Measurements from ENCODE around the gene GULP1.
"Not testable (repeated sequence)": the region's sequence is repeated elsewhere in the genome, so short reads cannot be mapped to it uniquely, and the experiment has no call there.

GRCh38 chr2:188284251-188284650 is 7.4 kb upstream of the GULP1 start:
- TF ChIP-seq, protein P1, sequence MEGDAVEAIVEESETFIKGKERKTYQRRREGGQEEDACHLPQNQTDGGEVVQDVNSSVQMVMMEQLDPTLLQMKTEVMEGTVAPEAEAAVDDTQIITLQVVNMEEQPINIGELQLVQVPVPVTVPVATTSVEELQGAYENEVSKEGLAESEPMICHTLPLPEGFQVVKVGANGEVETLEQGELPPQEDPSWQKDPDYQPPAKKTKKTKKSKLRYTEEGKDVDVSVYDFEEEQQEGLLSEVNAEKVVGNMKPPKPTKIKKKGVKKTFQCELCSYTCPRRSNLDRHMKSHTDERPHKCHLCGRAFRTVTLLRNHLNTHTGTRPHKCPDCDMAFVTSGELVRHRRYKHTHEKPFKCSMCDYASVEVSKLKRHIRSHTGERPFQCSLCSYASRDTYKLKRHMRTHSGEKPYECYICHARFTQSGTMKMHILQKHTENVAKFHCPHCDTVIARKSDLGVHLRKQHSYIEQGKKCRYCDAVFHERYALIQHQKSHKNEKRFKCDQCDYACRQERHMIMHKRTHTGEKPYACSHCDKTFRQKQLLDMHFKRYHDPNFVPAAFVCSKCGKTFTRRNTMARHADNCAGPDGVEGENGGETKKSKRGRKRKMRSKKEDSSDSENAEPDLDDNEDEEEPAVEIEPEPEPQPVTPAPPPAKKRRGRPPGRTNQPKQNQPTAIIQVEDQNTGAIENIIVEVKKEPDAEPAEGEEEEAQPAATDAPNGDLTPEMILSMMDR (conservative IDR thresholded peaks at IDR 0.05) = not testable (repeated sequence)
- TF ChIP-seq ZFX (IDR thresholded peaks at IDR 0.05) = not testable (repeated sequence)
